ENCODE results near the gene TOR1AIP2.

- TF ChIP-seq, protein P1, sequence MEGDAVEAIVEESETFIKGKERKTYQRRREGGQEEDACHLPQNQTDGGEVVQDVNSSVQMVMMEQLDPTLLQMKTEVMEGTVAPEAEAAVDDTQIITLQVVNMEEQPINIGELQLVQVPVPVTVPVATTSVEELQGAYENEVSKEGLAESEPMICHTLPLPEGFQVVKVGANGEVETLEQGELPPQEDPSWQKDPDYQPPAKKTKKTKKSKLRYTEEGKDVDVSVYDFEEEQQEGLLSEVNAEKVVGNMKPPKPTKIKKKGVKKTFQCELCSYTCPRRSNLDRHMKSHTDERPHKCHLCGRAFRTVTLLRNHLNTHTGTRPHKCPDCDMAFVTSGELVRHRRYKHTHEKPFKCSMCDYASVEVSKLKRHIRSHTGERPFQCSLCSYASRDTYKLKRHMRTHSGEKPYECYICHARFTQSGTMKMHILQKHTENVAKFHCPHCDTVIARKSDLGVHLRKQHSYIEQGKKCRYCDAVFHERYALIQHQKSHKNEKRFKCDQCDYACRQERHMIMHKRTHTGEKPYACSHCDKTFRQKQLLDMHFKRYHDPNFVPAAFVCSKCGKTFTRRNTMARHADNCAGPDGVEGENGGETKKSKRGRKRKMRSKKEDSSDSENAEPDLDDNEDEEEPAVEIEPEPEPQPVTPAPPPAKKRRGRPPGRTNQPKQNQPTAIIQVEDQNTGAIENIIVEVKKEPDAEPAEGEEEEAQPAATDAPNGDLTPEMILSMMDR (IDR thresholded peaks at IDR 0.05): no peak
- no peak for TF ChIP-seq POLR2A (IDR thresholded peaks at IDR 0.05)
Observed at GRCh38 chr1:179813626-179814545, 63.7 kb downstream of the TOR1AIP2 start.
